HG02973 (cell line): Measurements from ENCODE around the gene CST1.
"Not testable (repeated sequence)": the region's sequence is repeated elsewhere in the genome, so short reads cannot be mapped to it uniquely, and the experiment has no call there.

Experiments used
- ATAC-seq: cut with Tn5 transposase; IDR thresholded peaks from one replicate; pipeline ENCODE4 v1.9.1; 2021; ENCODE audit warnings: moderate library complexity; ENCODE audit not compliant: unreplicated experiment

Gene CST1

DNA sequence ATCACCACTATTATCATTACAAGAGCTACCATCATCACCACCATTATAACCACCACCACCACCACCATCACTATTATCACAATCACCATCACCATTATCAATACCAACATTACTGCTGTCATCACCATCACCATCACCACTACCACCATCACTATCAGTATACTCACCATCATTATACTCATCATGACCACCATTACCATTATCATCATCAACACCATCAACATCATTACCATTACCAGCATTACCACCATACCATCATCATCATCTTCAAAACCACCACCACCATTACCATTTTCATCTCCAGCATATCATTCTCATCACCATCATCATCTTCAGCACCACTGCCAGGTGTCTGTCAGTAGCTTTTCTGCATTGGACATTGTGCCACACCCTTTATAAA lies 39.0 kb downstream of the CST1 start:
- ATAC-seq, result not testable (repeated sequence)

- ATAC-seq, result no peak
Measured at GRCh38 chr20:23710771-23711170, 40.0 kb downstream of the CST1 start.

DNA sequence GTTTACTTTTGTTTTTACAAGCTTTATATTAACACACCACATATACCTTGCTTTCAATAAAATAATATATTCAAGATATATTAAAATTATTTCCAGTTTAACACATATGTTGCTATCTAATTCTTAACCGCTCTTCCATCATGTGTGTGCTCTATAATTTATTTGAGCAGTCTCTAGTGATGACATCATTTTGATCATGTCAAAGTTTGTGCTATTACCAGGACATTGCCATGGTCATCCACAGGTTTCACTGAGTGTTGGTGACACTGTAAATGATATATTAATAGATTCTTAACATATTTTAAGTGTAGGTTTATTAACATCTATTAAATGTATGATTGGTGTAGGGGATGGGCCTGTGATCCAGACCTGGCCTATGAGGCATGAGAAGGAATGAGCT lies 44.8 kb downstream of the CST1 start:
- ATAC-seq, result no peak

- no peak for ATAC-seq
Measured at GRCh38 chr20:23702021-23702420, 48.7 kb downstream of the CST1 start.

DNA sequence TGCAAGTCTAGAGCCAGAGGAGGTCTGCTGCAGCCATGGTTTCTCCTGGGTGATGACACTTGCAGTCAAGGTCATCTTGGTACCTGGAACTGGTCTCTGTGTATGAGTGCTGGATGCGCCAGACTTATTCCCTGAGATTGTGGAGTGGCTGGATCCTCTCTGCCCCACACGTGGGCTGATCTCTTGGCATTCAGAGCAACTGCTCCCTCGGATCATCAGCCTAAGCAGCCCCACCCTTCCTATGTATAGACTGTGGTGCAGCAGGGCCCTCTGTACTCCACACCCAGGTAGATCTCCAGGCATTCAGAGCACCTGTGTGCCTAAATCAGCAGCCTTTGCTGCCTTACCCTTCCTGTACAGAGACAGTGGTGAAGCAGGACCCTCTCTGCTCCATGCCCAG lies 49.8 kb downstream of the CST1 start:
- no peak for ATAC-seq

DNA sequence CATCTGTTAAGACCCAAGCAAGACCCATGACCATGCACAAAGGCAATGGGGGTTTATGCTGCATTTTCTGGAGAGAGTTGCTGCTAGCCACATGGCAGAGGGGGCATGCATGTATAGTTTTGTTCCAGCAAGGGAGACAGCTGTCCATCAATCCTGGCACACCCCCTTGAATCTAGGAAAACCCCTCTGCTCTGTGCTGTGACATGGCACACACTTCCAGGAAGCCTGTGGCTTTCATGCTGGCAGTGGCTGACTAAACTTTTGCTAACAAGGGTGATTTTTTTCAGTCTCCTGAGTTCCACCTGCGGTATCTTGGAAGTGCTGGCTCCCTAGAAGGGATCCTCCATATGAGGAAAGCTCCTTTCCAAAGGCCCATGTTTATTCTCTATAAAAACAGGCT lies 52.8 kb downstream of the CST1 start:
- no peak for ATAC-seq
